A673 (cell line): ENCODE results near the gene PNPLA6.

ENCODE experiments used
- EZH2 ChIP-seq: fragments of 200-600 bp; sonication (generic); IDR thresholded peaks from 2 replicates; pipeline ENCODE4 v1.6.1; 2017; ENCODE audit warnings: borderline replicate concordance, low read depth, mild to moderate bottlenecking, mixed read lengths, antibody characterized with exemption, low read length; ENCODE audit not compliant: poor library complexity, severe bottlenecking
- TF ChIP-seq, protein P1 (sequence below): fragments of 300-800, 200-600 bp; sonication (generic); conservative IDR thresholded peaks from 2 replicates; pipeline ENCODE4 v1.5.1; 2017; ENCODE audit warnings: low read depth, mild to moderate bottlenecking, antibody characterized with exemption, low read length, moderate library complexity, mixed read lengths

DNA sequence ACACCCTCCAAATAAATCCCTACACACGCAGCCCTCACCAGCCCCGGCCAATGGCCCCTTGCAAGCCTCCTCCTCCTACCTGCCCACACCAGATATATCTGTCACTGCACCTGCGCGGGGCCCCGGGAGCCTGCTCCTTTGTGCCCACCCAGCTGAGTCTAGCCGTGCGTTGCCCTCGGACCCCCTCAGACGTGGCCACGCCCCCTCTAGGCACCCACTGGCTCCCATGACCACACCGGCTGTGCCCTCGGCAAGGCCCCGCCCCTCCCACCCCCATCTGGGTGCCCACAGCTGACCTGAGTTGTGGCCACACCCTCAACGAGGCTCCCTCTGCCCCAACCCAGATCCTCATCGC, 6.3 kb upstream of the PNPLA6 start:
- TF ChIP-seq, protein P1, sequence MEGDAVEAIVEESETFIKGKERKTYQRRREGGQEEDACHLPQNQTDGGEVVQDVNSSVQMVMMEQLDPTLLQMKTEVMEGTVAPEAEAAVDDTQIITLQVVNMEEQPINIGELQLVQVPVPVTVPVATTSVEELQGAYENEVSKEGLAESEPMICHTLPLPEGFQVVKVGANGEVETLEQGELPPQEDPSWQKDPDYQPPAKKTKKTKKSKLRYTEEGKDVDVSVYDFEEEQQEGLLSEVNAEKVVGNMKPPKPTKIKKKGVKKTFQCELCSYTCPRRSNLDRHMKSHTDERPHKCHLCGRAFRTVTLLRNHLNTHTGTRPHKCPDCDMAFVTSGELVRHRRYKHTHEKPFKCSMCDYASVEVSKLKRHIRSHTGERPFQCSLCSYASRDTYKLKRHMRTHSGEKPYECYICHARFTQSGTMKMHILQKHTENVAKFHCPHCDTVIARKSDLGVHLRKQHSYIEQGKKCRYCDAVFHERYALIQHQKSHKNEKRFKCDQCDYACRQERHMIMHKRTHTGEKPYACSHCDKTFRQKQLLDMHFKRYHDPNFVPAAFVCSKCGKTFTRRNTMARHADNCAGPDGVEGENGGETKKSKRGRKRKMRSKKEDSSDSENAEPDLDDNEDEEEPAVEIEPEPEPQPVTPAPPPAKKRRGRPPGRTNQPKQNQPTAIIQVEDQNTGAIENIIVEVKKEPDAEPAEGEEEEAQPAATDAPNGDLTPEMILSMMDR, result no peak
- no peak for TF ChIP-seq EZH2
